Metanephros (tissue), 1 donor: ENCODE data around the gene COIL. TPM values are rescaled to one million over a fixed set of nuclear protein-coding genes. Genes with fewer than 3 reads are reported as not detected.

Experiments
- total RNA-seq: library from RNA; depleted of rRNA; stranded (reverse); fragments of >200 nt; gene quantifications from one replicate; pipeline ENCODE4 v1.2.3, GENCODE V29; 2014

The COIL gene, protein sequence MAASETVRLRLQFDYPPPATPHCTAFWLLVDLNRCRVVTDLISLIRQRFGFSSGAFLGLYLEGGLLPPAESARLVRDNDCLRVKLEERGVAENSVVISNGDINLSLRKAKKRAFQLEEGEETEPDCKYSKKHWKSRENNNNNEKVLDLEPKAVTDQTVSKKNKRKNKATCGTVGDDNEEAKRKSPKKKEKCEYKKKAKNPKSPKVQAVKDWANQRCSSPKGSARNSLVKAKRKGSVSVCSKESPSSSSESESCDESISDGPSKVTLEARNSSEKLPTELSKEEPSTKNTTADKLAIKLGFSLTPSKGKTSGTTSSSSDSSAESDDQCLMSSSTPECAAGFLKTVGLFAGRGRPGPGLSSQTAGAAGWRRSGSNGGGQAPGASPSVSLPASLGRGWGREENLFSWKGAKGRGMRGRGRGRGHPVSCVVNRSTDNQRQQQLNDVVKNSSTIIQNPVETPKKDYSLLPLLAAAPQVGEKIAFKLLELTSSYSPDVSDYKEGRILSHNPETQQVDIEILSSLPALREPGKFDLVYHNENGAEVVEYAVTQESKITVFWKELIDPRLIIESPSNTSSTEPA
- total RNA-seq = 13.7 TPM

DNA sequence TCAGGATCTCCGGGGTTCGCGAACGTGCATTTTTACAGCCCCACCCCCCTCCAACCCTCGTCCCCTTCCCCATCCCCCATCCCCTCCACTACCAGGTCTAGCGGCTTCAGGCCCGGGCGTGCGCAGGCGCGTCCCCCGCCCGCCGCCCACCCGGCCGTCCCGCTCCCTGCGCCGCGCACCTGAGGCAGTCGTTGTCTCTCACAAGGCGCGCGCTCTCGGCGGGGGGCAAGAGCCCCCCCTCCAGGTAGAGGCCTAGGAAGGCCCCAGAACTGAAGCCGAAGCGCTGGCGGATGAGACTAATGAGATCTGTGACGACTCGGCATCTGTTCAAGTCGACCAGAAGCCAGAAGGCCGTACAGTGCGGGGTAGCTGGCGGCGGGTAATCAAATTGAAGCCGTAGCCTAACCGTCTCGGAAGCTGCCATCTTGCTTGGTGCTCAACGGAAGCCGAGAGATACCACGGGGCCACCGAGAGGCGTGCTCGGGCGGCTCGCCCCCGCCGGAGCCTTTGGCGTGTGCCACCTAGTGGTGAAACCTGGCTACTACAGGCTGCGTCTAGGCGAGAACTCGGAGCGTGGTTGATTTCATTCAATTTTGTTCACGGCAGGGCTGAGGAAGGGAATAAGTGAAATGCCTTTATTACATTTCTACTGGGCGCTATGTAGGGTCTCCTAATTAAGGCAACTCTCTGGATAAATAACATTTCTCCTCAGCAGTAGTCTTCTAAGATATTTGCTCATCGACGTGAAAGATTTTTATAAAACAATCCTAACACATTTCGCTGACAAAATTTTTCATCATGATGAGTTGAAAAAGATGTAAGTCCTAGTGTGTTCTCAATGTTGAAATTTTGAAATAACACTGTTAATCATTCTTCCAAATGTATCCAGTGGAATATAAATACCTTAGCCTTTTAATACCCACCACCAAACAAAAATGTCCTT is at the start of gene COIL:
Gene COIL, minus strand, starts transcription at position 455 of the 943 bp plus-strand sequence. Its CDS starts 31 bp downstream, at position 424.

DNA sequence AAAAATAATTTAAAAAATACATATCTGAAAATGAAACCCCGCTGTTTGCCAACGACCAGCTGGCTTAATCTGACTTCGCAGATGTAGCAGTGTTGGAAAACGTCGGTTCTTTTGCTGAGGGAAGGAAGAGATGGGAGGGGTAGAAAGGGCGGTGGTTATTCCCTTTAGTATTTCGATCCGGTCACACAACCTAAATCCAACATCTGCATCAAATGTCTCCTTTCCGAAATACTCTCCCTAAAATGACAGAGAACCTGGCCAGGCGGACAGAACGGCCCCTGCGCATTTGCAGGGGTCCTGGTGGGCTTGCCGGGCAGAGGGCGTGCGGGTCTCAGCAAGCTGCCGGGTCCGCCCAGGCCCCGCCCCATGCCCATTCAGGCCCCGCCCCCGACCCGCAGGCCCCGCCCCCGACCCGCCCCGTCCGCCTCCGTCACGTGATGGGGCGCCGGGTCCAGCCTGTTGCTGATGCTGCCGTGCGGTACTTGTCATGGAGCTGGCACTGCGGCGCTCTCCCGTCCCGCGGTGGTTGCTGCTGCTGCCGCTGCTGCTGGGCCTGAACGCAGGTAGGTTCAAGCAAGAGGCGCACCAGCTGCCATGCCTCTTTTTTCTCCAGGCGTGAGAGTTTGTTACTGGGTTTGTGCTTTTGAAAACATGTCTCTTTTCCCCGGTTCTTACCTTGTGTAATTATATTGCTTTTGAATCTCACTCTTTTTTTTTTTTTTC is 17.0 kb upstream of the COIL start, which contains the start of gene SCPEP1:
Gene SCPEP1, plus strand, starts transcription at position 459 of the 723 bp plus-strand sequence. Its CDS starts 29 bp downstream, at position 488.

DNA sequence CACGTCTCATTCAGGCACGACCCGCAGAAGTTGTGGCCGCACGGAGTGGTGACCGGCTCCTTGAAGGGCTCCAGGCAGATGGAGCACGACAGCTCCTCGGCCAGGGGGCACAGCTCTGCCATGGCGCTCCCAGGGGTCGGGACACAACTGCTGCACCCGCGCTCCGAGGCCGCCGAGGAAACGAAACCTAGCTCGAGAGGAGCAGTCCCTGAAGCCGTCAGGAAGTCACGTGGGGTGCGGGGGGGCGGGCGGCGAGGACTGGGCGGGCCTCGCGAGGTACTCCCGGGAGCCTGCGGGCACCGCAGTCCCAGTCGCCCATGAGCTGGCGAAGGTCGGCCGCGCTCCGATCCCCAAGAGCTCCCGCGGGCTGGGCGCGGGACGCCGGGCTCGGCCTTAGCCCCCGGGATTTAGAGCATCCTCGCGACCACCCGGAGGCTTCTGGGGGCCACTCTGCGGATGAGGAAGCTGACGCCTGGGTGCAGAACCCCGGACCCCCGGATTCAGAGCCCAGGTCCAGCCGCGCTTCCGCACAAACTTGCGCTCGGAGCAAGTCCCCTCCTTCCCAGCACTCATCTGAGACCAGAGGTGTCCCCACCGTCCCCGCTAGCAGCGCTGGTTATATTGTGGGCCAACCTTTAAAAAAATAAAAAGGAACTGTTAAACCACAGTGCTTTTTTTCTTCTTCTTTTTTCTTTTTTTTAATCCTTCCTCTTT is 46.8 kb downstream of the COIL start, which contains the start of gene TRIM25:
Gene TRIM25, minus strand, starts transcription at position 183 of the 714 bp plus-strand sequence. Its CDS starts 61 bp downstream, at position 122.

Other genes starting within 250 kb of the COIL start
- gene C17orf67, start 127.1 kb downstream of the COIL start, total RNA-seq = 1.8 TPM
- 14.9 TPM for gene DGKE, start 126.9 kb downstream of the COIL start, total RNA-seq
- 16.9 TPM for gene TRIM25, start 47.0 kb downstream of the COIL start, total RNA-seq
- 49.4 TPM for gene SCPEP1, start 17.1 kb upstream of the COIL start, total RNA-seq
- 52.0 TPM for gene AKAP1, start 124.2 kb upstream of the COIL start, total RNA-seq